ENCODE results near the gene VAV2.

VAV2 gene

DNA sequence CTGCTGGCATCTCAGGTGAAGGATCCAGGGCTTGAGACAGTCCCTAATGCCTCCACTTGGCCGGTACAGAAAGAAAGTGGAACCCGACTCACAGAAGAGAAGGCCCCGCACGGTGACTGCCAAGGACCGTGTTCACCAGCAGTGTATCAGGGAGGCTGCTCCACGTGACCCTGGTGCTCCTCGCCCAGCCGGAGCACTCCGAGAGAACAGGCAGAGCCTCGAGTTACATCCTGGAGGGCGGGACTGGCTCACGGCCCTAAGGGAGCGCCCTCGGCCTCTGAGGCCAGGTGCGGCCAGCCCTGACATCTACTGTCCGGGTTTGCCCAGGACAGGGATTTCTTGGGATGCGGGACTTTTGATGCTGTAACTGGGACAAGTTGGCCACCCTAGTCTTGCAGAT lies 149.9 kb downstream of the VAV2 start:
- H3K27ac ChIP-seq: no peak overlapping the region
- no peaks in the 10 kb centered on the region for H3K9me3 ChIP-seq
- peaks cover 14 to 15% of the 10 kb centered on the region in 2 experiments for H3K4me1 ChIP-seq (ENCODE audit: control insufficient read depth in 1 of 2, insufficient read depth in 1 of 2, low read depth in 1 of 2, low read length in 1 of 2)
- TF ChIP-seq, protein P1, sequence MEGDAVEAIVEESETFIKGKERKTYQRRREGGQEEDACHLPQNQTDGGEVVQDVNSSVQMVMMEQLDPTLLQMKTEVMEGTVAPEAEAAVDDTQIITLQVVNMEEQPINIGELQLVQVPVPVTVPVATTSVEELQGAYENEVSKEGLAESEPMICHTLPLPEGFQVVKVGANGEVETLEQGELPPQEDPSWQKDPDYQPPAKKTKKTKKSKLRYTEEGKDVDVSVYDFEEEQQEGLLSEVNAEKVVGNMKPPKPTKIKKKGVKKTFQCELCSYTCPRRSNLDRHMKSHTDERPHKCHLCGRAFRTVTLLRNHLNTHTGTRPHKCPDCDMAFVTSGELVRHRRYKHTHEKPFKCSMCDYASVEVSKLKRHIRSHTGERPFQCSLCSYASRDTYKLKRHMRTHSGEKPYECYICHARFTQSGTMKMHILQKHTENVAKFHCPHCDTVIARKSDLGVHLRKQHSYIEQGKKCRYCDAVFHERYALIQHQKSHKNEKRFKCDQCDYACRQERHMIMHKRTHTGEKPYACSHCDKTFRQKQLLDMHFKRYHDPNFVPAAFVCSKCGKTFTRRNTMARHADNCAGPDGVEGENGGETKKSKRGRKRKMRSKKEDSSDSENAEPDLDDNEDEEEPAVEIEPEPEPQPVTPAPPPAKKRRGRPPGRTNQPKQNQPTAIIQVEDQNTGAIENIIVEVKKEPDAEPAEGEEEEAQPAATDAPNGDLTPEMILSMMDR (IDR thresholded peaks at IDR 0.05): no peak
- no peak overlapping the region for H3K4me3 ChIP-seq (ENCODE audit: low read depth in 1 of 2, low read length in 1 of 2)
- no peaks in the 10 kb centered on the region for H3K36me3 ChIP-seq
- peaks cover 6% of the 10 kb centered on the region for H3K27me3 ChIP-seq

DNA sequence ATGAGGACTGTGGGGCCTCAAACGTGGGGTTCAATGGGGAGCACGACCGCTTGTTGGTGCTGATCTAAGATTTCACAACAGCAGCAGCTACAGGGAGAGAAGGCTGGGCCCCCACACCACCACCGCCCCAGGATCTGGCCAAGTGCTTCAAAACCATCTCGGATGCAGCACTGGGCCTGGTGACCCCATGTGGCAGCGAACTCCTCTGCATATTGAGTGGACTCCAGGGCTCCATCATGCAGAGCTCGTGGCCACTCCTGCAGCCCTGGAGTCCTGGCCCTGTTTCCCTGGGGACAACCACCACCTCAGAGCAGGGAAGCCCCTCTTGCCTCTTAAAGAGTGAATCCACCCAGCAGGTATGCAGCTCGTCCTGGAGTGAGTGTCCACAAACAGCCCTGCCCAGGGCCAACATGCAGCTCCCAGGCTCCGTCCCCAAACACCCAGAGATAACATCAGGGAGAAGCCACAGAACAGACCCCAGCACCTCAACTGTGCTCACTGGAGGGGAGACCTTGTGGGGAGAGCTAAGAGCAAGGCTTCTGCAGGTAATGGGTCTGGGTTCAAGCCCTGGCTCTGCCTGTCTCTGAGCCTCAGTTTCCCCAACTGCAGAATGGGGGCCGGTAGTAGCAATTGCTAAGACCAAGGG lies 150.8 kb downstream of the VAV2 start:
- Histone ChIP-seq H3K27me3 (peaks cover 6% of the 10 kb centered on the region), H3K4me3 (ENCODE audit: low read depth in 1 of 2, low read length in 1 of 2) (no peak overlapping the region), H3K9me3 (no peaks in the 10 kb centered on the region), H3K27ac (no peak overlapping the region), H3K36me3 (no peaks in the 10 kb centered on the region), H3K4me1 (ENCODE audit: control insufficient read depth in 1 of 2, insufficient read depth in 1 of 2, low read depth in 1 of 2, low read length in 1 of 2) (peaks cover 14 to 15% of the 10 kb centered on the region in 2 experiments)
- TF ChIP-seq, protein P1 (IDR thresholded peaks at IDR 0.05): no peak

DNA sequence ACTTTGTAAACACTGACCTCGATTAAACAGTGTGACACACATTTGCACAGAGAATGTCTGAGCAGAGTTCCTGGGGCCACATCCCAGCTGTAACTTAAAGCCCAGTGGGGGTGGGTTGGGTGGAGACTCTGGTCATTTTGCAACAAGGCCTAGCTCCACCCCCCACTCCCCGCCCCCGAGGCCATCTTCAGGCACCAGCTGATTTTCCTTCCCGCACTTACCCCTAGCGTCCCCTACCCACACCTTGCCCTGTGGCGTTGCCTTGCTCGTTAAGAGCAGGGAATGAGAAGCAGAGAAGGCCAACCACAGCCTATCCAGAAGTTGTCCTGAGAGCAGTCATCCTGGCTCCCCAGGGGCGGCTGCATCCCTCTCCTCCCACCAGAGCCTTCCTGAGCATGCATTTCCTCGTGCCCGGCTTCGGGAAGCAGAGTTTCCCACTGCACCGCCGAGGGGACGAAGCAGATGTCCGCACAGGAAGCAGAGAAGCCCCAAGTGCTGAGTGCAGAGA lies 152.2 kb downstream of the VAV2 start:
- H3K27ac ChIP-seq: no peak overlapping the region
- no peaks in the 10 kb centered on the region for H3K36me3 ChIP-seq
- H3K4me3 ChIP-seq (ENCODE audit: low read depth in 1 of 2, low read length in 1 of 2): no peak overlapping the region
- peaks cover 4% of the 10 kb centered on the region for H3K27me3 ChIP-seq
- TF ChIP-seq, protein P1 (IDR thresholded peaks at IDR 0.05): no peak
- no peaks in the 10 kb centered on the region for H3K9me3 ChIP-seq
- H3K4me1 ChIP-seq (ENCODE audit: control insufficient read depth in 1 of 2, insufficient read depth in 1 of 2, low read depth in 1 of 2, low read length in 1 of 2): peaks cover 6% of the 10 kb centered on the region in 2 experiments

DNA sequence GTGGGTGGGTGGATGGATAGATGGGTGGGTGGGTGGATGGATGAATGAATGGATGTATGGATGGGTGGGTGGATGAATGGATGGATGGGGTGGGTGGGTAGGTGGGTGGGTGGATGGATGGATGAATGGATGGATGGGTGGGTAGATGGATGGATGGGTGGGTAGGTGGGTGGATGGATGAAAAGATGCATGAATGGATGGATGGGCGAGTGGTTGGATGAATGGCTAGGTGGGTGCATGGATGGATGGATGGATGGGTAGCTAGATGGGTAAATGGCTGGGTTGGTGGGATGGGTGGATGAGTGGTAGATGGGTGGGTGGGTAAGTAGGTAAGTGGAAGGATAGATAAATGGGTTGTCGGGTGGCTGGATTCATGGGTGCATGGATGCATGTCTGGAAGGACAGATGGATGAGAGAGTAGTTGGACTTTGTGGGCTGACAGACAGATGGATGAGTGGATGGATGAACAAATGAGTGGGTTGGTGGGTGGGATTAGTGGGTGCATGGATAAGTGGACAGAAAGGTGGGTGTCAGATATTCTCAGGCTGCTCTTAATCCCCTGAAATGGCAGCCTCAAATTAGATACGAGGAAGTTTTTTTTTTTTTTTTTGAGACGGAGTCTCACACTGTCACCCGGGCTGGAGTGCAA lies 153.1 kb downstream of the VAV2 start:
- H3K36me3 ChIP-seq: no peaks in the 10 kb centered on the region
- H3K4me3 ChIP-seq (ENCODE audit: low read depth in 1 of 2, low read length in 1 of 2): no peak overlapping the region
- H3K9me3 ChIP-seq: no peaks in the 10 kb centered on the region
- no peaks in the 10 kb centered on the region for H3K4me1 ChIP-seq (ENCODE audit: control insufficient read depth in 1 of 2, insufficient read depth in 1 of 2, low read depth in 1 of 2, low read length in 1 of 2)
- H3K27ac ChIP-seq: no peak overlapping the region
- H3K27me3 ChIP-seq: no peaks in the 10 kb centered on the region
- TF ChIP-seq, protein P1 (IDR thresholded peaks at IDR 0.05): no peak

DNA sequence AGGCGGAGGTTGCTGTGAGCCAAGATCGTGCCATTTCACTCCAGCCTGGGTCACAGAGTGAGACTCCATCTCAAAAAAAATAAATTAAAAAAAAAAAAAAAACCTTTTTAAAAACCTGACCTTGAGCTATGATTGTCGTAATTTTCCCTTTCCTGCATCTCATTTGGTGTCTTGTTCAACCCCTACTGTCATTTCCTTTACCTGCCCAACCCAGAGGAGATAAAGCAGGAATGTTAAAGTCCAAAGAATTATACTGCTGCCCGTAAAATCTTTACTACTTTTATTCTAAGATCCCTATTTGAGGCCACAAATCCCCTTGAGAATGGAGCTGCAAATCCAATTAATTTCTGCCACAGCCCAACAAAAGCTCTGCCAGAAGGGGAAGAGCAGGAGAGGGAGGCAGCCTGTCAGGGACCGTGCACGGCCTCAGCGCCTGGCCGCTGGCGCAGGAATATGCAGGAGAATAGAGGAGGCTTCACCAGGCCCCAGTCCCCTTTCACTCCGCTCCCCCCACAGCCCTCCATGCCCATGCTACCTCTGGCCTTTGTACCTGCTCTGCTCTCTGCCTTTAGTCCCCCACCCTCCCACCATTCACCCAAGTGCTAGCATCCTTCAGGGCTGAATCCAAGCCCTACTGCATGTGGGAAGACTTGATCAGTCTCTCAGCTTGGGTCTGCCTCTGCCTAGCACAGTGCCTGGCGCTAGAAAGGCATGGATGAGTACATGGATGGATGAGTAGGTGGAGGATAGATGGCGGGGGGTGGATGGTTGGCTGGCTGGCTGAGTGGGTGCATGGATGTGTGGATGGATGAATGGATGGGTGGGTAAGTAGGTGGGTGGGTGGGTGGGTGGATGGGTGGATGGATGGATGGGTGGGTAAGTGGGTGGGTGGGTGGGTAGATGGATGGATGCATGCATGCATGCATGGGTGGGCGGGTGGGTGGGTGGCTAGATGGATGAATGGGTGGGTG lies 154.2 kb downstream of the VAV2 start:
- Histone ChIP-seq H3K27ac (no peak overlapping the region), H3K36me3 (no peaks in the 10 kb centered on the region), H3K4me1 (ENCODE audit: control insufficient read depth in 1 of 2, insufficient read depth in 1 of 2, low read depth in 1 of 2, low read length in 1 of 2) (no peaks in the 10 kb centered on the region), H3K4me3 (ENCODE audit: low read depth in 1 of 2, low read length in 1 of 2) (no peak overlapping the region), H3K9me3 (no peaks in the 10 kb centered on the region), H3K27me3 (no peaks in the 10 kb centered on the region)
- TF ChIP-seq, protein P1 (IDR thresholded peaks at IDR 0.05): no peak
